ENCODE data around the gene IBA57. TPM values are rescaled to one million over a fixed set of nuclear protein-coding genes. Genes with fewer than 3 reads are reported as not detected.
A peak's percentile ranks its signal among the peaks of the same experiment; 100 is the strongest.

Gene IBA57
- total RNA-seq, 1 experiment from 2014 or later, result 3.6 TPM

DNA sequence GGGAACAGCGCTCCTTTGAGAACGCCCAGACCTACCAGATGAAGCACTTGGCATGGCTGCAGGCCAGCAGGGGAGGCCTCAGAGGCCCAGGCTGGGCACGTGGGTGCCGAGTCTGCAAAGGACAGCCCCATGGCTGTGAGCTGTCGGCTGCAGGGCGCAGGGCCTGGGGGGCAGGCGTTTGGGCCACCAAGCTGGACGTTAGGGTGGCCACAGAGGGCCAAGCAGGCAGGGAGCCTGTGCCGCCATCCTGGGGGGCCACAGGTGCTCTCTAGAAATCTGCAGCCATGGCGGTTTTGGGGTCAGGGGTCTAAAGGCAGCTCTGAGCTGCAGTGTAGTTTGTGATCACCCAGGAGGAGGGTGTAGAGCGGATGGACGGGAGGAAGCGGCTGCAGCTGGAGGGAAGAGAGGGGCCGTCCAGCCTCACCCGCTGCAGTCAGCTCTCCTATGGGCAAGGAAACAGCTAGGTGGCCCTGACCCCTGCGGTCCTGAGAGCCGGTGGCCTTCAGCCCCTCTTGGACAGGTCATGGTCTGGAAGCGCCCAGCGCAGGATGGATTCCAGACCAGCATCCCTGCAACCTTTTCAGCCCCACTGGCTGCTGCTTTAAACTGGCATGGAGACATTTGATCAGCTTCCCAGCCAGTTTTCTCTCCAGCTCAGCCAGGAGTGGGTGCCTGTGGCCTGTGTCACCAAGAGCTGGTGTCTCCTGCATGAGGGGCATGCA lies 11.0 kb downstream of the IBA57 start:
- no peaks in the 10 kb centered on the region for H3K4me1 ChIP-seq (ENCODE audit: low read length)
- H3K4me3 ChIP-seq (ENCODE audit: low read length), result no peak overlapping the region
- H3K9me2 ChIP-seq (replicated peaks; ENCODE audit: insufficient read depth, low read length), result no peaks in the 10 kb centered on the region
- no peak overlapping the region for H3K27ac ChIP-seq (ENCODE audit: low read length)
- H3K79me2 ChIP-seq (ENCODE audit: low read length), result no peaks in the 10 kb centered on the region
- H3K4me2 ChIP-seq (ENCODE audit: low read depth, low read length, poor library complexity, severe bottlenecking), result no peak overlapping the region
- no peak overlapping the region for H2AFZ ChIP-seq (ENCODE audit: low read length)
- H3K9ac ChIP-seq (ENCODE audit: low read length), result no peak overlapping the region
- DNase-seq, result no peak
- no peaks in the 10 kb centered on the region for H3K36me3 ChIP-seq (ENCODE audit: insufficient read depth, low read length)
- no peaks in the 10 kb centered on the region for H3K27me3 ChIP-seq (ENCODE audit: low read length)
- peaks cover 5% of the 10 kb centered on the region; the same call in 1 of the 2 replicates for H4K20me1 ChIP-seq (ENCODE audit: insufficient read depth, low read depth, low read length)
- H3K9me3 ChIP-seq (ENCODE audit: low read length), result no peaks in the 10 kb centered on the region

DNA sequence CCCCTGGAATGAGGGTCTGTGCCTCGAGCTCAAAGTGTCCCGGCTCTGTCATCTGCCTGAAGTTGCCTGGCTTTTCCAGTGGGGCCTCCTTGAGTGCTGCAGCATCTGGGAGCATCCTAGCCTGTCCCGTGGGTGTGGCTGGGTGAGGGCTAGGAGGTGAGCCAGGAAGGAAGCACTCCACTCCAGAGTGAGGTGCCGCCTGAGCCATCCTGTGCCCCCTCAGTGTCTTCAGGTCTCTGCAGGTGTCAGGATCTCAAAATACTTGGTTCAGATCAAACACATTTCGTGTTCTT lies 11.5 kb downstream of the IBA57 start:
- no peak overlapping the region for H3K4me3 ChIP-seq (ENCODE audit: low read length)
- no peaks in the 10 kb centered on the region for H3K79me2 ChIP-seq (ENCODE audit: low read length)
- H3K9ac ChIP-seq (ENCODE audit: low read length), result no peak overlapping the region
- no peak for DNase-seq
- no peak overlapping the region for H2AFZ ChIP-seq (ENCODE audit: low read length)
- no peaks in the 10 kb centered on the region for H3K27me3 ChIP-seq (ENCODE audit: low read length)
- no peak overlapping the region for H3K27ac ChIP-seq (ENCODE audit: low read length)
- H3K4me2 ChIP-seq (ENCODE audit: low read depth, low read length, poor library complexity, severe bottlenecking), result no peak overlapping the region
- no peaks in the 10 kb centered on the region for H3K9me2 ChIP-seq (replicated peaks; ENCODE audit: insufficient read depth, low read length)
- H3K36me3 ChIP-seq (ENCODE audit: insufficient read depth, low read length), result no peaks in the 10 kb centered on the region
- H4K20me1 ChIP-seq (ENCODE audit: insufficient read depth, low read depth, low read length), result peaks cover 5% of the 10 kb centered on the region; the same call in 1 of the 2 replicates
- no peaks in the 10 kb centered on the region for H3K4me1 ChIP-seq (ENCODE audit: low read length)
- H3K9me3 ChIP-seq (ENCODE audit: low read length), result no peaks in the 10 kb centered on the region

DNA sequence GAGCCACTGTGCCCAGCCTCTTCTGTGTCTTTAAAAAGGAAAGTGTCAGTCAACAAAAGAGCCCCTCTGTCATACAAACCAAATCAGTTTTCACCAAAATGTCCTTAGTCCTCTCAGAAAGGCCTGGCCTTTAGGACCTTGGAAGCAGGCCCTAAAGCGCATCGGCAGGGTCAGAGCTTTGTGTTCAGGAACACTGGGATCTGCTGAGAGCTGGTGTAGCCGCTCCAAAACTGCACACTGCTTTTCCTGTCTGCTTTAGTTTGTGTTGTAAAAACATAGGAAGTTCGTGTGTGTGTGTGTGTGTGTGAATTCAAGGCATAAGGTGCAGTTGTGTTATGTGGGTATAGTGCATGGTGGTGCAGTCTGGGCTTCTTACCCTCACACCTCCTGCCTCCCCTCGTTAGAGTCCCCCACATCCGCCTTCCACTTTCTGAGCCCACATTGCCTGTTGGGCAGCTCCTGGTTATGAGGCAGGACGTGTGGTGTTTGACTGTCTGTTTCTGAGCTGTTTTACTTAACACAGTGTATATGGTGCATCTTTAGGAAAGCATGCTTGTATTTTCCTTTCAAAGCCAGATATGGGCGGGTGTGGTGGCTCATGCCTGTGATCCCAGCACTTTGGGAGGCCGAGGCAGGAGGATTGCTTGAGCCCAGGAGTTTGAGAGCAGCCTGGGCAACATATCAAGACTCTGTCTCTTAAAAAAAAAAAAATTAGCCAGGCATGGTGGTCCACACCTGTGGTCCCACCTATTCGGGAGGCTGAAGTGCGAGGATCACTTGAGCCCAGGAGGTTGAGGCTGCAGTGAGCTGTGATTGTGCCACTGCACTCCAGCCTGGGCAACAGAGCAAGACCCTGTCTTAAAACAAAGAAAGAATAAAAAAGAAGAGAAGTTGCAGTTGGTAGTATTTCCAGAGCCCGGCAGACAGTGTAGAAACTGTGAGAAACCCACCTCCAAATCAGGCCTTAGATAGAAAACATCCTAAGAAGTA lies 12.4 kb downstream of the IBA57 start:
- Histone ChIP-seq H3K4me1 (ENCODE audit: low read length) (no peaks in the 10 kb centered on the region), H3K4me3 (ENCODE audit: low read length) (no peak overlapping the region), H3K9ac (ENCODE audit: low read length) (no peak overlapping the region), H3K4me2 (ENCODE audit: low read depth, low read length, poor library complexity, severe bottlenecking) (no peak overlapping the region), H3K36me3 (ENCODE audit: insufficient read depth, low read length) (no peaks in the 10 kb centered on the region), H3K27ac (ENCODE audit: low read length) (no peak overlapping the region), H4K20me1 (ENCODE audit: insufficient read depth, low read depth, low read length) (peaks cover 5% of the 10 kb centered on the region; the same call in 1 of the 2 replicates), H3K9me2 (replicated peaks; ENCODE audit: insufficient read depth, low read length) (no peaks in the 10 kb centered on the region), H3K9me3 (ENCODE audit: low read length) (no peaks in the 10 kb centered on the region), H3K27me3 (ENCODE audit: low read length) (no peaks in the 10 kb centered on the region), H3K79me2 (ENCODE audit: low read length) (no peaks in the 10 kb centered on the region), H2AFZ (ENCODE audit: low read length) (no peak overlapping the region)
- DNase-seq, result no peak

DNA sequence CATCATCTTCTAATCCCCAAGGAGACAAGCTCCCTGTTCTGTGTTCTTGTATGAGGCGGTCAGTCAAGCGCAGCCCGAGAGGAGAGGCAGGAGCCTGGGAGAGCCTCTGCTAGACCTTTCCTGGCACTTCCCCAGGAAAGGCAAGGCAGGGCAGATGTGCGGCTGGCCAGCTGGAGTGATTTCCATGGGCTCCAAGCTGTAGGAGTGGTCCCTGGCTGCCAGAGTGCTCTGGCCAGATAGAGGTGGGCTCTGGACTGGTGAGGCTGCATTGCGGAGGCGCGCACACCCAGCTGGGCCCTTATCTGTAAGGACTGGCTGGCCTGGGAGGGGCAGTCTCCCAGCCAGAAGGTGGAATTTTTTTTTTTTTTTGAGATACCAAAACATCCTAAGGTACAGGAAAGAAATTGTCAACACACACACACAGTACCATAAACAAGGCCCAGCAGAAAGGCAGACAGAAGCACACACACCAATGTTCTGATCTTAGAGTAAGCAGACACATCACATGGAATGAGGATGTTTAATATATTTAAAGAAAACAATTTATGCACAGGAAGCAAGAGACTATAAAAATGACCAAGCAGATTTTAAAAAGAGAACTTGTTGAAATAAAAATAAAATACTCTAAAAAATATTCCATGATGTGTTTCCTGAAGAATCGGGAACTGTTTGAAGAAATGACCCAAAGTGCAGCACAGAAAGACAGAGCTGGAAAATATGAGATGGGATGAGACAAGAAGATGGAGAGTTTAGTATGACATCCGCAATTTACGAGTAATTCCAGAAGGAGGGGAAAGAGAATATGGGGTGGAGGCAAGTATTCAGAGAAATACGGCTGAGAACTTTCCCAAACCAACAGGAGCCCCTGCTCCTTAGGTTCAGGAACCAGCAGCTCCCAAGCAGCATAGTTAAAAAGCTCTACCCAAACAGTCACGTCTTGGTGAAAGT lies 13.4 kb downstream of the IBA57 start:
- Histone ChIP-seq H3K9ac (ENCODE audit: low read length) (no peak overlapping the region), H3K27ac (ENCODE audit: low read length) (no peak overlapping the region), H3K79me2 (ENCODE audit: low read length) (no peaks in the 10 kb centered on the region), H3K27me3 (ENCODE audit: low read length) (no peaks in the 10 kb centered on the region), H3K9me2 (replicated peaks; ENCODE audit: insufficient read depth, low read length) (no peaks in the 10 kb centered on the region), H3K36me3 (ENCODE audit: insufficient read depth, low read length) (no peaks in the 10 kb centered on the region), H2AFZ (ENCODE audit: low read length) (no peak overlapping the region), H3K4me3 (ENCODE audit: low read length) (no peak overlapping the region), H3K4me2 (ENCODE audit: low read depth, low read length, poor library complexity, severe bottlenecking) (no peak overlapping the region), H3K4me1 (ENCODE audit: low read length) (no peaks in the 10 kb centered on the region), H4K20me1 (ENCODE audit: insufficient read depth, low read depth, low read length) (no peaks in the 10 kb centered on the region), H3K9me3 (ENCODE audit: low read length) (no peaks in the 10 kb centered on the region)
- no peak for DNase-seq

DNA sequence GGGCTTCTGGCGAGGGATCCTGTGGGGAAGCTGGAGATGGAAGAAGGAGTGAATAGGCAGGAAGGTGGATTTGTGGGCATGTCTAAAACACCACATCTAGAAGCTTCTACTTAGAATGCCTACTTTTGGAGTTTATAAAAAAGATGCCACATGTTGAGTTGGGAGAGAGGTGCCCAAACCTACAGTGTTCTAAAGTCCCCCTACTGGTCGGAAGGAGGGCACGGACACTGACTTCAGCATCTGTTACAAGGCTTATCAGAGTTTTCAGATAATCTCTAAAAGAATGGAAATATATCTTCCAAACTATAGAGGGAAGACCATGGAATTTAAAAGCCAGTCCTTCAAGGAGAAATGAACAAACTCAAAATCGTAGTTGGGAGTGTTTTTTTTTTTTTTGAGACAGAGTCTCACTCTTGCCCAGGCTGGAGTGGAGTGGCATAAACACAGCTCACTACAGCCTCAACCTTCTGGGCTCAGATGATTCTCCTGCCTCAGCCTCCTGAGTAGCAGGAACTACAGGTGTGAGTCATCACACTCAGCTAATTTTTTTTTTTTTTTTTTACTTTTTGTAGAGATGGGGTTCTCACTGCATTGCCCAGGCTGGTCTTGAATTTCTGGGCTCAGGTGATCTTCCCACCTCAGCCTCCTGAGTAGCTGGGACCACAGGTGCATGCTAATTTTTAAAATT lies 14.8 kb downstream of the IBA57 start:
- no peaks in the 10 kb centered on the region for H3K27me3 ChIP-seq (ENCODE audit: low read length)
- H3K9me3 ChIP-seq (ENCODE audit: low read length), result no peaks in the 10 kb centered on the region
- no peaks in the 10 kb centered on the region for H3K9me2 ChIP-seq (replicated peaks; ENCODE audit: insufficient read depth, low read length)
- no peaks in the 10 kb centered on the region for H3K79me2 ChIP-seq (ENCODE audit: low read length)
- H3K36me3 ChIP-seq (ENCODE audit: insufficient read depth, low read length), result no peaks in the 10 kb centered on the region
- H3K4me3 ChIP-seq (ENCODE audit: low read length), result no peak overlapping the region
- H3K4me1 ChIP-seq (ENCODE audit: low read length), result no peaks in the 10 kb centered on the region
- no peak overlapping the region for H2AFZ ChIP-seq (ENCODE audit: low read length)
- H3K27ac ChIP-seq (ENCODE audit: low read length), result no peak overlapping the region
- DNase-seq, result peak; percentile 66
- no peak overlapping the region for H3K9ac ChIP-seq (ENCODE audit: low read length)
- H4K20me1 ChIP-seq (ENCODE audit: insufficient read depth, low read depth, low read length), result no peaks in the 10 kb centered on the region
- H3K4me2 ChIP-seq (ENCODE audit: low read depth, low read length, poor library complexity, severe bottlenecking), result no peak overlapping the region

DNA sequence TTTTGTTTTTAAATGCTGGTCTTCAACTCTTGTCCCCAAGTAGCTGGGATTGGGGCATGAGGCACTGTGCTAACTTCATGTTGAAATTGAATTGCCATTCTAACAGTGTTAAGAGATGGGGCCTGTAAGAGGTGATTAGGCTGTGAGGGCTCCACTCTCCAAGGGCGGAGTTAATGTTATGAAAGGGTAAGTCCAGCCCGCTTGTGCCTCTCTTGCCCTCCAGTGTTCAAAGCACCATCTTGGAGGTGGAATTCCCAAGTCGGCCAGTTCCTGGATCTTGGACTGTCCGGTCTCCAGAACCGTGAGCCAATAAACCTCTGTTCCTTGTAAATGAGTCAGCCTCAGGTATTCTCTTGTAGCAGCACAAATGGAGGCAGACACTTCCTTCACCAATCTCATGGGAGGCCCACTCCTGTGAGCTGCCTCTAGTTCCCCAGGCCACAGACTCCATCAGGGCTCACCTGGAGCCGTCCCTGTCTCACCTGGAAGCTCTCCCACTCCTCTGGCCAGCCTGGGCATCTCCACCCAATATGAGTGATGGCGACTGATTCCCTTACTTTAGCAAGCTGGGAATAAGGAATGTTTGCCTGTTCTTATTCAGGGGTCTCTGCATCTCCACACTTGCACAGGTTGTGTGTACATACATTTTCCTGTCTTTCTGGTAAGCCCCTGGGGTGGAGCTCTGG lies 15.5 kb downstream of the IBA57 start:
- no peak for DNase-seq
- Histone ChIP-seq H3K4me2 (ENCODE audit: low read depth, low read length, poor library complexity, severe bottlenecking) (no peak overlapping the region), H4K20me1 (ENCODE audit: insufficient read depth, low read depth, low read length) (no peaks in the 10 kb centered on the region), H2AFZ (ENCODE audit: low read length) (no peak overlapping the region), H3K9me3 (ENCODE audit: low read length) (no peaks in the 10 kb centered on the region), H3K27me3 (ENCODE audit: low read length) (no peaks in the 10 kb centered on the region), H3K27ac (ENCODE audit: low read length) (no peak overlapping the region), H3K36me3 (ENCODE audit: insufficient read depth, low read length) (no peaks in the 10 kb centered on the region), H3K9me2 (replicated peaks; ENCODE audit: insufficient read depth, low read length) (no peaks in the 10 kb centered on the region), H3K4me1 (ENCODE audit: low read length) (no peaks in the 10 kb centered on the region), H3K4me3 (ENCODE audit: low read length) (no peak overlapping the region), H3K79me2 (ENCODE audit: low read length) (no peaks in the 10 kb centered on the region), H3K9ac (ENCODE audit: low read length) (no peak overlapping the region)

DNA sequence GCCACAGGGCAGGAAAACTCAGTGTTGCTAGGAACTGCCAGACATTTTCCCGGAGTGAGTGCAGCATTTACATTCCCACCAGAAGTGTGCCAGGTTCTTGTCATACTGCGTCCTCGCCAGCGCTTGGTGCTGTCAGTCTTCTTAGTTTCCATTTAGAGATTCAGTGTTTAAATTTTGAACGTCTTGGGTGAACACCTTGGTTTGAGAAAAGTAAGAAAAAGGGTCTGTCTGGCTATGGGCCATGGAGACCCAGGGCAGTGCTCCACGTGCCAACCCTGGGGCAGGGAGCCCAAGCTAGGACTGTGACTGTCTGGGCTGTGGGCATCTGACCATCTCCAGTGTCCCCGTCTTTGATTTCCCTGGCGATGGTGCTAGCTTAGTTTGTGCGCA lies 16.0 kb downstream of the IBA57 start:
- no peak overlapping the region for H3K27ac ChIP-seq (ENCODE audit: low read length)
- no peaks in the 10 kb centered on the region for H3K9me3 ChIP-seq (ENCODE audit: low read length)
- H3K27me3 ChIP-seq (ENCODE audit: low read length), result no peaks in the 10 kb centered on the region
- H3K4me3 ChIP-seq (ENCODE audit: low read length), result no peak overlapping the region
- no peak for DNase-seq
- H4K20me1 ChIP-seq (ENCODE audit: insufficient read depth, low read depth, low read length), result no peaks in the 10 kb centered on the region
- no peak overlapping the region for H2AFZ ChIP-seq (ENCODE audit: low read length)
- H3K36me3 ChIP-seq (ENCODE audit: insufficient read depth, low read length), result no peaks in the 10 kb centered on the region
- no peak overlapping the region for H3K9ac ChIP-seq (ENCODE audit: low read length)
- H3K4me1 ChIP-seq (ENCODE audit: low read length), result no peaks in the 10 kb centered on the region
- no peaks in the 10 kb centered on the region for H3K9me2 ChIP-seq (replicated peaks; ENCODE audit: insufficient read depth, low read length)
- H3K4me2 ChIP-seq (ENCODE audit: low read depth, low read length, poor library complexity, severe bottlenecking), result no peak overlapping the region
- no peaks in the 10 kb centered on the region for H3K79me2 ChIP-seq (ENCODE audit: low read length)

Data from Karpas-422 (cell line).